K562 (cell line): Measurements from ENCODE around the gene SPHK2. TPM values are rescaled to one million over a fixed set of nuclear protein-coding genes. Genes with fewer than 3 reads are reported as not detected.

Experiments
- ATAC-seq: fragments of 200-7000 bp; cut with Tn5 transposase; 3 replicates; pipeline ENCODE4 v1.9.1; 2020; ENCODE audit warnings: moderate library complexity
- BruUV-seq: library from RNA; stranded (reverse); fragments of 400-500 nt; replicated peaks from 2 replicates; lab custom pipeline; 2021; lab: Mats Ljungman, UMichigan
- CTCF ChIA-PET: fragments of 300-600 bp; formaldehyde crosslinking; extraction: SDS; loops from one replicate; lab custom pipeline; 2021; ENCODE audit warnings: low intra/inter-chr PET ratio; lab: Yijun Ruan, JAX
- POLR2A ChIA-PET: fragments of 300-600, 350-650 bp; sonication (Branson Sonifier 250); formaldehyde crosslinking; extraction: SDS; loops from one replicate; lab custom pipeline; 2021; ENCODE audit warnings: antibody characterized with exemption, inconsistent platforms; lab: Yijun Ruan, JAX
- DNase-seq, 4 experiments: peaks; one replicate each; pipeline versions ENCODE4 v3.0.0 to v3.0.0-alpha.2; 2011 to 2018; ENCODE audit warnings: low spot score in 3 of 4, mixed read lengths in 3 of 4; ENCODE audit errors: extremely low read depth in 1 of 4
- FAIRE-seq: peaks from 2 replicates; lab custom pipeline; 2011; peaks lifted over from hg19 to GRCh38; lab: Jason Lieb, UNC
- H2AFZ ChIP-seq: 2 replicates; pipeline ENCODE4 v1.6.0; 2011; ENCODE audit warnings: low read depth, low read length, control low read depth, inconsistent platforms
- H3K27ac ChIP-seq: fragments of 200-600 bp; 3 replicates; pipeline ENCODE4 v1.8.0; 2011; ENCODE audit warnings: low read depth, mild to moderate bottlenecking, control low read depth, inconsistent platforms, low read length, moderate library complexity, mixed read lengths; ENCODE audit errors: extremely low read depth
- H3K27me3 ChIP-seq, 2 experiments: fragments of 300-600 bp in 1 of 2; 2 replicates in 1 of 2; 3 replicates in 1 of 2; pipeline versions ENCODE4 v1.6.0 to v1.8.0; 2011; ENCODE audit warnings: inconsistent platforms in 2 of 2, low read length in 2 of 2, mild to moderate bottlenecking in 1 of 2, mixed read lengths in 1 of 2, moderate library complexity in 1 of 2; ENCODE audit not compliant: control insufficient read depth in 2 of 2, insufficient read depth in 2 of 2
- H3K36me3 ChIP-seq: fragments of 300-600 bp; 3 replicates; pipeline ENCODE4 v1.8.0; 2011; ENCODE audit warnings: mild to moderate bottlenecking, low read length, inconsistent platforms; ENCODE audit not compliant: control insufficient read depth, insufficient read depth
- H3K4me1 ChIP-seq, 2 experiments: fragments of 200-600 bp in 1 of 2; replicated peaks in 1 of 2; 2 replicates in 1 of 2; 3 replicates in 1 of 2; pipeline versions ENCODE4 v1.5.1 to v1.8.0; 2011; ENCODE audit warnings: inconsistent platforms in 2 of 2, low read length in 2 of 2, mild to moderate bottlenecking in 1 of 2, mixed read lengths in 1 of 2, moderate library complexity in 1 of 2; ENCODE audit not compliant: control insufficient read depth in 2 of 2, insufficient read depth in 2 of 2
- H3K4me2 ChIP-seq: 2 replicates; pipeline ENCODE4 v1.6.1; 2011; ENCODE audit warnings: low read length, control low read depth, inconsistent platforms, mixed read lengths; ENCODE audit not compliant: insufficient read depth
- H3K4me3 ChIP-seq: fragments of 200-600 bp; sonication (generic), shearing (Covaris generic); 2 replicates; pipeline ENCODE4 v1.5.1; 2016; ENCODE audit warnings: control low read depth, inconsistent platforms
- H3K79me2 ChIP-seq: fragments of 200-600 bp; 3 replicates; pipeline ENCODE4 v1.8.0; 2011; ENCODE audit warnings: low read length, inconsistent platforms; ENCODE audit not compliant: control insufficient read depth, insufficient read depth
- H3K9ac ChIP-seq, 2 experiments: 2 replicates each; pipeline versions ENCODE4 v1.6.0 to v1.6.1; 2011; ENCODE audit warnings: low read depth in 2 of 2, low read length in 2 of 2, control low read depth in 1 of 2, inconsistent platforms in 1 of 2, mild to moderate bottlenecking in 1 of 2, mixed read lengths in 1 of 2; ENCODE audit not compliant: insufficient read depth in 1 of 2
- H3K9me1 ChIP-seq: one replicate; pipeline ENCODE4 v1.6.0; 2011; ENCODE audit warnings: inconsistent platforms, mild to moderate bottlenecking, low read length, moderate library complexity; ENCODE audit not compliant: control insufficient read depth, insufficient read depth
- H3K9me3 ChIP-seq: replicated peaks from 2 replicates; pipeline ENCODE4 v1.5.1; 2011; ENCODE audit warnings: low read depth, low read length, inconsistent platforms; ENCODE audit not compliant: control insufficient read depth, insufficient read depth
- H4K20me1 ChIP-seq: replicated peaks from 2 replicates; pipeline ENCODE4 v1.6.1; 2011; ENCODE audit warnings: low read length, inconsistent platforms, mixed read lengths; ENCODE audit not compliant: control insufficient read depth, insufficient read depth
- CBFA2T2 ChIP-seq: fragments of 450-650 bp; conservative IDR thresholded peaks from 2 replicates; pipeline ENCODE4 v1.6.1; 2017; ENCODE audit warnings: mild to moderate bottlenecking
- DNMT1 ChIP-seq: fragments of 450-650 bp; IDR thresholded peaks from 2 replicates; pipeline ENCODE4 v1.6.1; 2016; ENCODE audit warnings: antibody characterized with exemption, mild to moderate bottlenecking
- ELF2 ChIP-seq: fragments of 250-450 bp; sonication (Bioruptor Pico); IDR thresholded peaks from 2 replicates; pipeline ENCODE4 v1.5.0; 2021; ENCODE audit warnings: mild to moderate bottlenecking
- HDAC8 ChIP-seq: fragments of 450-650 bp; IDR thresholded peaks from 2 replicates; pipeline ENCODE4 v1.6.1; 2016; ENCODE audit warnings: mild to moderate bottlenecking, missing genetic modification characterization, moderate library complexity, missing compliant biosample characterization
- ILK ChIP-seq: fragments of 450-650 bp; IDR thresholded peaks from 2 replicates; pipeline ENCODE4 v1.6.1; 2016; ENCODE audit warnings: missing genetic modification characterization, low read depth, mild to moderate bottlenecking, missing compliant biosample characterization, moderate library complexity, borderline replicate concordance
- MCM7 ChIP-seq, 2 experiments: fragments of 450-650 bp; IDR thresholded peaks; 2 replicates each; pipeline ENCODE4 v1.6.1; 2016 to 2018
- MECOM ChIP-seq: fragments of 250-450 bp; sonication (Bioruptor Pico); IDR thresholded peaks from 2 replicates; pipeline ENCODE4 v1.8.0; 2022; ENCODE audit warnings: inconsistent platforms
- SLC30A9 ChIP-seq: fragments of 250-450 bp; sonication (Bioruptor Pico); IDR thresholded peaks from 2 replicates; pipeline ENCODE4 v1.8.0; 2022; ENCODE audit warnings: mild to moderate bottlenecking, moderate library complexity
- SMAD1 ChIP-seq: fragments of 150-350 bp; IDR thresholded peaks from 2 replicates; pipeline ENCODE4 v1.6.1; 2014; ENCODE audit warnings: low read length, low read depth; ENCODE audit not compliant: partially characterized antibody
- SP2 ChIP-seq: IDR thresholded peaks from 2 replicates; pipeline ENCODE4 v1.6.1; 2011; ENCODE audit warnings: mild to moderate bottlenecking, low read depth, low read length, moderate library complexity; ENCODE audit not compliant: poor library complexity, severe bottlenecking; ENCODE audit errors: extremely low read depth
- STAT5A ChIP-seq: IDR thresholded peaks from 2 replicates; pipeline ENCODE4 v1.6.1; 2012; ENCODE audit warnings: low read length, inconsistent platforms, borderline replicate concordance
- TAF9B ChIP-seq: fragments of 450-650 bp; IDR thresholded peaks from 2 replicates; pipeline ENCODE4 v1.6.1; 2018; ENCODE audit warnings: mild to moderate bottlenecking; ENCODE audit not compliant: partially characterized antibody
- TGIF2 ChIP-seq: sonication (generic); formaldehyde crosslinking; IDR thresholded peaks from 2 replicates; pipeline ENCODE4 v1.8.1; 2022; ENCODE audit warnings: mild to moderate bottlenecking, missing genetic modification reagents, moderate library complexity
- ZNF134 ChIP-seq: fragments of 250-450 bp; sonication (Bioruptor Pico); conservative IDR thresholded peaks from 2 replicates; pipeline ENCODE4 v1.4.0; 2020
- ZNF408 ChIP-seq: fragments of 250-450 bp; sonication (Bioruptor Pico); IDR thresholded peaks from 2 replicates; pipeline ENCODE4 v1.4.0; 2020; ENCODE audit warnings: low read depth, mild to moderate bottlenecking, moderate library complexity
- ZNF431 ChIP-seq: sonication (generic); formaldehyde crosslinking; IDR thresholded peaks from 2 replicates; pipeline ENCODE4 v1.8.0; 2022; ENCODE audit warnings: mild to moderate bottlenecking, missing genetic modification reagents
- WGBS: fragments of 100-300 bp; shearing (Covaris generic); methylation state at CpG from one replicate; pipeline ENCODE4 v1.1.6; 2016; ENCODE audit warnings: low coverage, mixed read lengths; ENCODE audit not compliant: insufficient coverage; ENCODE audit errors: missing lambda C conversion rate; 5-methylcytosine and 5-hydroxymethylcytosine counted together
- in situ Hi-C: fragments of 300-500 bp; cut with MboI; formaldehyde crosslinking; loops from 4 replicates; pipeline ENCODE4 v1.15.0; 2018; ENCODE audit warnings: inconsistent platforms, mixed read lengths
- intact Hi-C: fragments of 100-400 bp; cut with micrococcal nuclease; formaldehyde crosslinking; loops from 2 replicates; pipeline ENCODE4 v1.14.2; 2022
- polyA plus RNA-seq, 8 experiments: library from polyadenylated mRNA; depleted of rRNA in 4 of 8; stranded (reverse) in 5 of 8; unstranded in 3 of 8; fragments of >200 nt; fragmentation: Nextera tagmentation in 2 of 8; fragmentation: Illumina TruSeq in 1 of 8; extraction: Ambion mirVana in 2 of 8; extraction: Trizol in 1 of 8; gene quantifications; 2 replicates each; pipeline versions ENCODE4 v1.2.1 to v1.2.3, GENCODE V29; 2011 to 2014; ENCODE audit warnings: inconsistent platforms in 1 of 8, missing spikeins in 1 of 8
- total RNA-seq, 7 experiments: library from RNA; depleted of rRNA in 6 of 7; stranded (reverse); fragments of >200 nt in 6 of 7; fragmentation: Illumina TruSeq in 2 of 7; extraction: Trizol in 2 of 7; gene quantifications; 2 replicates each; pipeline versions ENCODE4 v1.2.1 to v1.2.3, GENCODE V29; 2011 to 2021; ENCODE audit warnings: low replicate concordance in 1 of 7
- TF ChIP-seq, protein P1 (sequence below): fragments of 450-650 bp; IDR thresholded peaks from 2 replicates; pipeline ENCODE4 v1.7.0; 2016; ENCODE audit warnings: borderline replicate concordance
- TF ChIP-seq, protein P2 (sequence below): sonication (generic); formaldehyde crosslinking; IDR thresholded peaks from 2 replicates; pipeline ENCODE4 v1.8.1; 2023; ENCODE audit warnings: mild to moderate bottlenecking, missing genetic modification reagents
- TF ChIP-seq, protein P3 (sequence below): sonication (generic); IDR thresholded peaks from 2 replicates; pipeline ENCODE4 v1.6.1; 2016
- TF ChIP-seq, protein P4 (sequence below): fragments of 250-450 bp; sonication (Bioruptor Pico); IDR thresholded peaks from 2 replicates; pipeline ENCODE4 v1.4.0; 2020

SPHK2 gene
- total and polyA plus RNA-seq, 9 of the 15 experiments (the other 6 are each of a cell fraction or from before 2014, with no cell fraction given) = 0.10 to 15.2 (median 2.9) TPM

DNA sequence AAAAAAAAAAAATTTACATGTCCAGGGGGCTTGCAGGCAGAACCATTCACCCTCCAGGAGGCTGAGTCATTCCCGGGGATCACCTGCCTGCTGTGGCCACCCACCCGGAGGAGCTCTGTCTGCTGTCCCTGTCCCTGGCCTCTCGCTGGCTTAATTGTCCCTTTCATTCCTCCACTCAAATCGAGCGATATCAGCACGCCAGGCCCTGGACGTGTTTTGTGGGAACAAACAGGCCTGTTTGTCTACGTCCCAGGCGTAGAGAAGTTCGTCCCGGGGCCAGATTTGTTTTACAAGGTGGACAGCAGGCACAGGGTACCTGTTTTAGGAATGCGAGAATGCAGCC lies 46.2 kb upstream of the SPHK2 start:
- POLR2A ChIA-PET = interaction anchor here (1.6 to 3.3 kb wide), 2 partner anchors 9 to 11 kb away, joined by 9 to 21 read pairs; no protein-coding TSS in a partner anchor
- DNase-seq = no peak
- H3K4me2 ChIP-seq = no peak overlapping the region

More for the DNA sequence above, 46.2 kb upstream of the SPHK2 start:
- Histone ChIP-seq H3K4me1 (peaks cover 14 to 15% of the 10 kb centered on the region in 2 experiments; a peak in 4 of 5 replicates), H4K20me1 (no peaks in the 10 kb centered on the region), H3K4me3 (no peak overlapping the region), H2AFZ (no peak overlapping the region), H3K79me2 (no peaks in the 10 kb centered on the region), H3K9ac (peak overlapping the region in 1 of 2 experiments; percentile 5; a peak in 1 of 4 replicates), H3K27ac (no peak overlapping the region), H3K9me1 (no peaks in the 10 kb centered on the region), H3K27me3 (no peaks in the 10 kb centered on the region), H3K36me3 (no peaks in the 10 kb centered on the region), H3K9me3 (no peaks in the 10 kb centered on the region)
- in situ Hi-C loops (no loop called here), intact Hi-C loops (no loop called here)
- TF ChIP-seq SMAD1 = no peak
- TF ChIP-seq MECOM (CRISPR knock-in tag) = no peak
- no peak for TF ChIP-seq DNMT1
- TF ChIP-seq MCM7 (IDR thresholded peaks at IDR 0.05) = no peak
- TF ChIP-seq HDAC8 = no peak
- TF ChIP-seq TGIF2 (CRISPR knock-in tag) = no peak
- no peak for TF ChIP-seq ZNF134 (CRISPR knock-in tag)
- no peak for TF ChIP-seq SLC30A9 (CRISPR knock-in tag)
- TF ChIP-seq, protein P1, sequence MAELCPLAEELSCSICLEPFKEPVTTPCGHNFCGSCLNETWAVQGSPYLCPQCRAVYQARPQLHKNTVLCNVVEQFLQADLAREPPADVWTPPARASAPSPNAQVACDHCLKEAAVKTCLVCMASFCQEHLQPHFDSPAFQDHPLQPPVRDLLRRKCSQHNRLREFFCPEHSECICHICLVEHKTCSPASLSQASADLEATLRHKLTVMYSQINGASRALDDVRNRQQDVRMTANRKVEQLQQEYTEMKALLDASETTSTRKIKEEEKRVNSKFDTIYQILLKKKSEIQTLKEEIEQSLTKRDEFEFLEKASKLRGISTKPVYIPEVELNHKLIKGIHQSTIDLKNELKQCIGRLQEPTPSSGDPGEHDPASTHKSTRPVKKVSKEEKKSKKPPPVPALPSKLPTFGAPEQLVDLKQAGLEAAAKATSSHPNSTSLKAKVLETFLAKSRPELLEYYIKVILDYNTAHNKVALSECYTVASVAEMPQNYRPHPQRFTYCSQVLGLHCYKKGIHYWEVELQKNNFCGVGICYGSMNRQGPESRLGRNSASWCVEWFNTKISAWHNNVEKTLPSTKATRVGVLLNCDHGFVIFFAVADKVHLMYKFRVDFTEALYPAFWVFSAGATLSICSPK = no peak
- TF ChIP-seq, protein P2, sequence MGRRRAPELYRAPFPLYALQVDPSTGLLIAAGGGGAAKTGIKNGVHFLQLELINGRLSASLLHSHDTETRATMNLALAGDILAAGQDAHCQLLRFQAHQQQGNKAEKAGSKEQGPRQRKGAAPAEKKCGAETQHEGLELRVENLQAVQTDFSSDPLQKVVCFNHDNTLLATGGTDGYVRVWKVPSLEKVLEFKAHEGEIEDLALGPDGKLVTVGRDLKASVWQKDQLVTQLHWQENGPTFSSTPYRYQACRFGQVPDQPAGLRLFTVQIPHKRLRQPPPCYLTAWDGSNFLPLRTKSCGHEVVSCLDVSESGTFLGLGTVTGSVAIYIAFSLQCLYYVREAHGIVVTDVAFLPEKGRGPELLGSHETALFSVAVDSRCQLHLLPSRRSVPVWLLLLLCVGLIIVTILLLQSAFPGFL (CRISPR knock-in tag) = no peak
- no peak for TF ChIP-seq ILK (tag)
- TF ChIP-seq SP2 = no peak
- TF ChIP-seq ZNF431 (CRISPR knock-in tag) = no peak
- TF ChIP-seq, protein P3, sequence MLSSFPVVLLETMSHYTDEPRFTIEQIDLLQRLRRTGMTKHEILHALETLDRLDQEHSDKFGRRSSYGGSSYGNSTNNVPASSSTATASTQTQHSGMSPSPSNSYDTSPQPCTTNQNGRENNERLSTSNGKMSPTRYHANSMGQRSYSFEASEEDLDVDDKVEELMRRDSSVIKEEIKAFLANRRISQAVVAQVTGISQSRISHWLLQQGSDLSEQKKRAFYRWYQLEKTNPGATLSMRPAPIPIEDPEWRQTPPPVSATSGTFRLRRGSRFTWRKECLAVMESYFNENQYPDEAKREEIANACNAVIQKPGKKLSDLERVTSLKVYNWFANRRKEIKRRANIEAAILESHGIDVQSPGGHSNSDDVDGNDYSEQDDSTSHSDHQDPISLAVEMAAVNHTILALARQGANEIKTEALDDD = no peak
- TF ChIP-seq, protein P4, sequence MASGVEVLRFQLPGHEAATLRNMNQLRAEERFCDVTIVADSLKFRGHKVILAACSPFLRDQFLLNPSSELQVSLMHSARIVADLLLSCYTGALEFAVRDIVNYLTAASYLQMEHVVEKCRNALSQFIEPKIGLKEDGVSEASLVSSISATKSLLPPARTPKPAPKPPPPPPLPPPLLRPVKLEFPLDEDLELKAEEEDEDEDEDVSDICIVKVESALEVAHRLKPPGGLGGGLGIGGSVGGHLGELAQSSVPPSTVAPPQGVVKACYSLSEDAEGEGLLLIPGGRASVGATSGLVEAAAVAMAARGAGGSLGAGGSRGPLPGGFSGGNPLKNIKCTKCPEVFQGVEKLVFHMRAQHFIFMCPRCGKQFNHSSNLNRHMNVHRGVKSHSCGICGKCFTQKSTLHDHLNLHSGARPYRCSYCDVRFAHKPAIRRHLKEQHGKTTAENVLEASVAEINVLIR = no peak
- no peak for TF ChIP-seq CBFA2T2
- no peak for TF ChIP-seq STAT5A
- TF ChIP-seq TAF9B = no peak
- TF ChIP-seq ELF2 (CRISPR knock-in tag) = no peak
- TF ChIP-seq ZNF408 (CRISPR knock-in tag) = no peak
- CTCF ChIA-PET = no interaction called here
- no TSS peak for BruUV-seq
- WGBS = 68% methylated on average over 11 of the region's 12 CpGs
- no peak for ATAC-seq
- no peak for FAIRE-seq
